WTC11 (cell line): Measurements from ENCODE around the gene CCDC6. TPM values are rescaled to one million over a fixed set of nuclear protein-coding genes. Genes with fewer than 3 reads are reported as not detected.

Experiments used
- ATAC-seq: fragments of 200-7000 bp; cut with Tn5 transposase; 2 replicates; pipeline ENCODE4 v1.10.0; 2021; ENCODE audit warnings: mild to moderate bottlenecking, moderate library complexity
- CTCF ChIA-PET: fragments of 300-600 bp; sonication (Branson Sonifier 250); formaldehyde crosslinking; loops from one replicate; lab custom pipeline; 2021; ENCODE audit warnings: antibody characterized with exemption; lab: Charles Lee
- POLR2A ChIA-PET: fragments of 350-600 bp; sonication (Branson Sonifier 250); formaldehyde crosslinking; loops from one replicate; lab custom pipeline; 2021; ENCODE audit warnings: antibody characterized with exemption; lab: Charles Lee
- DNase-seq: peaks from one replicate; pipeline ENCODE4 v3.0.0; 2021; ENCODE audit warnings: low spot score
- H3K27ac Mint-ChIP-seq: 2 replicates; pipeline ENCODE4 v1.8.0; 2021; ENCODE audit warnings: mixed read lengths
- H3K27me3 Mint-ChIP-seq: 2 replicates; pipeline ENCODE4 v1.8.0; 2021; ENCODE audit warnings: low read depth, mild to moderate bottlenecking, moderate library complexity, mixed read lengths
- H3K36me3 Mint-ChIP-seq: 2 replicates; pipeline ENCODE4 v1.8.0; 2021; ENCODE audit warnings: mixed read lengths
- H3K4me1 Mint-ChIP-seq: 2 replicates; pipeline ENCODE4 v1.8.0; 2022; ENCODE audit warnings: mixed read lengths
- H3K4me3 Mint-ChIP-seq: 2 replicates; pipeline ENCODE4 v1.8.0; 2021; ENCODE audit warnings: mild to moderate bottlenecking, moderate library complexity, mixed read lengths
- H3K9me3 Mint-ChIP-seq: 2 replicates; pipeline ENCODE4 v1.8.0; 2021; ENCODE audit warnings: mixed read lengths
- ATF1 ChIP-seq: sonication (generic); formaldehyde crosslinking; IDR thresholded peaks from 2 replicates; pipeline ENCODE4 v1.8.1; 2023; ENCODE audit warnings: mild to moderate bottlenecking, moderate library complexity, missing genetic modification reagents
- MLX ChIP-seq: sonication (generic); formaldehyde crosslinking; IDR thresholded peaks from 2 replicates; pipeline ENCODE4 v1.8.1; 2023; ENCODE audit warnings: mild to moderate bottlenecking, missing genetic modification reagents, moderate library complexity
- MXD4 ChIP-seq: fragments of 250-450 bp; sonication (Bioruptor Pico); IDR thresholded peaks from 2 replicates; pipeline ENCODE4 v1.8.0; 2021; ENCODE audit warnings: mild to moderate bottlenecking, moderate library complexity, borderline replicate concordance
- MYBL2 ChIP-seq: sonication (generic); formaldehyde crosslinking; IDR thresholded peaks from 2 replicates; pipeline ENCODE4 v1.8.1; 2023; ENCODE audit warnings: mild to moderate bottlenecking, moderate library complexity, missing genetic modification reagents
- USF1 ChIP-seq: sonication (generic); formaldehyde crosslinking; IDR thresholded peaks from 2 replicates; pipeline ENCODE4 v1.8.0; 2022; ENCODE audit warnings: mild to moderate bottlenecking, missing genetic modification reagents
- ZBTB21 ChIP-seq: sonication (generic); formaldehyde crosslinking; IDR thresholded peaks from 2 replicates; pipeline ENCODE4 v1.8.1; 2023; ENCODE audit warnings: mild to moderate bottlenecking, missing genetic modification reagents, borderline replicate concordance
- ZNF219 ChIP-seq: sonication (generic); formaldehyde crosslinking; IDR thresholded peaks from 2 replicates; pipeline ENCODE4 v1.8.0; 2023; ENCODE audit warnings: missing genetic modification reagents, mild to moderate bottlenecking, borderline replicate concordance
- total RNA-seq: library from RNA; stranded (reverse); gene quantifications from 3 replicates; pipeline ENCODE4 v1.2.3, GENCODE V29; 2021
- TF ChIP-seq, protein P1 (sequence below): fragments of 250-450 bp; sonication (Bioruptor Pico); IDR thresholded peaks from 2 replicates; pipeline ENCODE4 v1.9.0; 2021; ENCODE audit warnings: mild to moderate bottlenecking
- TF ChIP-seq, protein P2 (sequence below): sonication (generic); formaldehyde crosslinking; IDR thresholded peaks from 2 replicates; pipeline ENCODE4 v1.8.0; 2022; ENCODE audit warnings: missing genetic modification reagents
- TF ChIP-seq, protein P3 (sequence below): sonication (generic); formaldehyde crosslinking; IDR thresholded peaks from 2 replicates; pipeline ENCODE4 v1.8.1; 2023; ENCODE audit warnings: mild to moderate bottlenecking, missing genetic modification reagents
- TF ChIP-seq, protein P4 (sequence below): sonication (generic); formaldehyde crosslinking; IDR thresholded peaks from 2 replicates; pipeline ENCODE4 v1.8.1; 2022; ENCODE audit warnings: missing genetic modification reagents, borderline replicate concordance

CCDC6 gene
- total RNA-seq, 1 experiment from 2014 or later: 55.2 TPM

DNA sequence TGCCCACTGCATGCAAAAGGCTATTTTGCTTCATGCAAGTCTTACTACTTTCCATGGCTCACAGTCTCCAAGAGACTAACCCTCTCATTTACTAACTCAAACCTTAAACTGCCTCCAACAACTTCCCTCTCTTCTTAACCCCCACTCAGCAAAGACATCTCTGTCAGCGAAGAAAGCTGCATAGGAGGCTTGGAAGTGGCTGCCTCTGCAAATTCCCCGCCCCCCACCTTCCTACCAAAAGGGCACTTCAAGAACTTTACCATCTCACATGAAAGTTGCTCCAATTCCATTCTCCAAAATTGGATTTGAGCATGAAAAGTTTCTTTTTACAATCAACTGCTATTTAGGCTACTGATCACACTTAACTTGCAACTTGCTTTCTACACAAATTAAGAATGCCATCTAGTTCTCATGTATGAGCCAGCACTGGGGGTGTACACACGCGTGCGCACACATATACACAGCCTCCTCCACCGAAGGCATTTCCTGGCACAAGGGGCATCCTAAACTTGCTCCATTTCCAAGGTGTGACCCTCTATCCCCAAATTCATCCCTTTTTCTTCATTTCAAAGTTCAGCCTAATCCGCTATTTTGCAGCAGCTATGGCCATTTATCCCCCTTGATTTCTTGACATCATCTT, 1.8 kb downstream of the CCDC6 start (continued):
- TF ChIP-seq, protein P1, sequence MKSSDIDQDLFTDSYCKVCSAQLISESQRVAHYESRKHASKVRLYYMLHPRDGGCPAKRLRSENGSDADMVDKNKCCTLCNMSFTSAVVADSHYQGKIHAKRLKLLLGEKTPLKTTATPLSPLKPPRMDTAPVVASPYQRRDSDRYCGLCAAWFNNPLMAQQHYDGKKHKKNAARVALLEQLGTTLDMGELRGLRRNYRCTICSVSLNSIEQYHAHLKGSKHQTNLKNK: no peak
- TF ChIP-seq, protein P2, sequence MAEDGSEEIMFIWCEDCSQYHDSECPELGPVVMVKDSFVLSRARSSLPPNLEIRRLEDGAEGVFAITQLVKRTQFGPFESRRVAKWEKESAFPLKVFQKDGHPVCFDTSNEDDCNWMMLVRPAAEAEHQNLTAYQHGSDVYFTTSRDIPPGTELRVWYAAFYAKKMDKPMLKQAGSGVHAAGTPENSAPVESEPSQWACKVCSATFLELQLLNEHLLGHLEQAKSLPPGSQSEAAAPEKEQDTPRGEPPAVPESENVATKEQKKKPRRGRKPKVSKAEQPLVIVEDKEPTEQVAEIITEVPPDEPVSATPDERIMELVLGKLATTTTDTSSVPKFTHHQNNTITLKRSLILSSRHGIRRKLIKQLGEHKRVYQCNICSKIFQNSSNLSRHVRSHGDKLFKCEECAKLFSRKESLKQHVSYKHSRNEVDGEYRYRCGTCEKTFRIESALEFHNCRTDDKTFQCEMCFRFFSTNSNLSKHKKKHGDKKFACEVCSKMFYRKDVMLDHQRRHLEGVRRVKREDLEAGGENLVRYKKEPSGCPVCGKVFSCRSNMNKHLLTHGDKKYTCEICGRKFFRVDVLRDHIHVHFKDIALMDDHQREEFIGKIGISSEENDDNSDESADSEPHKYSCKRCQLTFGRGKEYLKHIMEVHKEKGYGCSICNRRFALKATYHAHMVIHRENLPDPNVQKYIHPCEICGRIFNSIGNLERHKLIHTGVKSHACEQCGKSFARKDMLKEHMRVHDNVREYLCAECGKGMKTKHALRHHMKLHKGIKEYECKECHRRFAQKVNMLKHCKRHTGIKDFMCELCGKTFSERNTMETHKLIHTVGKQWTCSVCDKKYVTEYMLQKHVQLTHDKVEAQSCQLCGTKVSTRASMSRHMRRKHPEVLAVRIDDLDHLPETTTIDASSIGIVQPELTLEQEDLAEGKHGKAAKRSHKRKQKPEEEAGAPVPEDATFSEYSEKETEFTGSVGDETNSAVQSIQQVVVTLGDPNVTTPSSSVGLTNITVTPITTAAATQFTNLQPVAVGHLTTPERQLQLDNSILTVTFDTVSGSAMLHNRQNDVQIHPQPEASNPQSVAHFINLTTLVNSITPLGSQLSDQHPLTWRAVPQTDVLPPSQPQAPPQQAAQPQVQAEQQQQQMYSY (CRISPR knock-in tag): no peak
- TF ChIP-seq ZBTB21 (CRISPR knock-in tag): no peak
- TF ChIP-seq, protein P3, sequence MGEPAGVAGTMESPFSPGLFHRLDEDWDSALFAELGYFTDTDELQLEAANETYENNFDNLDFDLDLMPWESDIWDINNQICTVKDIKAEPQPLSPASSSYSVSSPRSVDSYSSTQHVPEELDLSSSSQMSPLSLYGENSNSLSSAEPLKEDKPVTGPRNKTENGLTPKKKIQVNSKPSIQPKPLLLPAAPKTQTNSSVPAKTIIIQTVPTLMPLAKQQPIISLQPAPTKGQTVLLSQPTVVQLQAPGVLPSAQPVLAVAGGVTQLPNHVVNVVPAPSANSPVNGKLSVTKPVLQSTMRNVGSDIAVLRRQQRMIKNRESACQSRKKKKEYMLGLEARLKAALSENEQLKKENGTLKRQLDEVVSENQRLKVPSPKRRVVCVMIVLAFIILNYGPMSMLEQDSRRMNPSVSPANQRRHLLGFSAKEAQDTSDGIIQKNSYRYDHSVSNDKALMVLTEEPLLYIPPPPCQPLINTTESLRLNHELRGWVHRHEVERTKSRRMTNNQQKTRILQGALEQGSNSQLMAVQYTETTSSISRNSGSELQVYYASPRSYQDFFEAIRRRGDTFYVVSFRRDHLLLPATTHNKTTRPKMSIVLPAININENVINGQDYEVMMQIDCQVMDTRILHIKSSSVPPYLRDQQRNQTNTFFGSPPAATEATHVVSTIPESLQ: no peak
- no peak for TF ChIP-seq ATF1
- no peak for TF ChIP-seq MLX (CRISPR knock-in tag)

GRCh38 chr10:59903871-59904270, 2.5 kb downstream of the CCDC6 start:
- ChIA-PET CTCF (no interaction called here), POLR2A (no interaction called here)
- no peaks in the 10 kb centered on the region for H3K36me3 Mint-ChIP-seq
- H3K27ac Mint-ChIP-seq: no peak overlapping the region
- H3K4me3 Mint-ChIP-seq: peak overlapping the region; percentile 98
- H3K27me3 Mint-ChIP-seq: no peaks in the 10 kb centered on the region
- no peaks in the 10 kb centered on the region for H3K9me3 Mint-ChIP-seq
- ATAC-seq: no peak
- TF ChIP-seq ZBTB21 (CRISPR knock-in tag): no peak
- TF ChIP-seq USF1: no peak
- TF ChIP-seq, protein P4, sequence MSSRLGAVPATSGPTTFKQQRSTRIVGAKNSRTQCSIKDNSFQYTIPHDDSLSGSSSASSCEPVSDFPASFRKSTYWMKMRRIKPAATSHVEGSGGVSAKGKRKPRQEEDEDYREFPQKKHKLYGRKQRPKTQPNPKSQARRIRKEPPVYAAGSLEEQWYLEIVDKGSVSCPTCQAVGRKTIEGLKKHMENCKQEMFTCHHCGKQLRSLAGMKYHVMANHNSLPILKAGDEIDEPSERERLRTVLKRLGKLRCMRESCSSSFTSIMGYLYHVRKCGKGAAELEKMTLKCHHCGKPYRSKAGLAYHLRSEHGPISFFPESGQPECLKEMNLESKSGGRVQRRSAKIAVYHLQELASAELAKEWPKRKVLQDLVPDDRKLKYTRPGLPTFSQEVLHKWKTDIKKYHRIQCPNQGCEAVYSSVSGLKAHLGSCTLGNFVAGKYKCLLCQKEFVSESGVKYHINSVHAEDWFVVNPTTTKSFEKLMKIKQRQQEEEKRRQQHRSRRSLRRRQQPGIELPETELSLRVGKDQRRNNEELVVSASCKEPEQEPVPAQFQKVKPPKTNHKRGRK (CRISPR knock-in tag): no peak
- no peak for TF ChIP-seq MYBL2 (CRISPR knock-in tag)
- no peak for TF ChIP-seq MXD4
- TF ChIP-seq, protein P3: no peak
- TF ChIP-seq ZNF219 (CRISPR knock-in tag): no peak
- TF ChIP-seq, all 79 proteins: peak for 0
- peaks cover 77% of the 10 kb centered on the region for H3K4me1 Mint-ChIP-seq
- DNase-seq: no peak
